Astrocyte of the cerebellum (primary cell): ENCODE measurements around the gene F5.

Experiments used
- DNase-seq: peaks from one replicate; pipeline ENCODE4 v3.0.0-alpha.2; 2011; ENCODE audit warnings: low read depth
- H3K4me3 ChIP-seq: 2 replicates; pipeline ENCODE4 v1.5.1; 2011; ENCODE audit warnings: mild to moderate bottlenecking, low read depth, low read length, moderate library complexity
- in situ Hi-C: cut with HindIII; loops from 2 replicates; pipeline ENCODE4 v1.10.0; 2017; ENCODE audit warnings: low sequenced_read_pairs
- TF ChIP-seq, protein P1 (sequence below): IDR thresholded peaks from 2 replicates; pipeline ENCODE4 v1.5.1; 2012; ENCODE audit warnings: low read length, low read depth, moderate library complexity, mild to moderate bottlenecking; ENCODE audit errors: missing control alignments

The F5 gene

DNA sequence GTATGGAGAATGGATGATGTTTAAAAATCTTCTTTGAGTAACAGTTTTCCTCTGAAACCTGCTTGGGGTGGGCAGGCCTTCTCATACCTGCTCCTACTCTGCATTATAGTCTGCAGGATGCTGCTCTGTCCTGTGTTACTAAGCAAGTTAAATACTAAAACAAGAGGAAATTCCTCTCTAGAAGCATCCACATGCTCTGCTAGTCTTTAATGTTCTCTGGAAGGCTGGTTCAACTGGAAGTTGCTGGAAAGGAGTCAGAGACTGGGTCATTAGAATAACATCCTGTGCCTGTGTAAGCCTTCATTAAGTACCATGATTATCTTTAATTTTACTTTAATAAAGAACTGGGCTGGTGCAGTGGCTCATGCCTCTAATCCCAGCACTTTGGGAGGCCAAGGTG is 37.8 kb upstream of the F5 start:
- in situ Hi-C loops, result no loop called here
- TF ChIP-seq, protein P1, sequence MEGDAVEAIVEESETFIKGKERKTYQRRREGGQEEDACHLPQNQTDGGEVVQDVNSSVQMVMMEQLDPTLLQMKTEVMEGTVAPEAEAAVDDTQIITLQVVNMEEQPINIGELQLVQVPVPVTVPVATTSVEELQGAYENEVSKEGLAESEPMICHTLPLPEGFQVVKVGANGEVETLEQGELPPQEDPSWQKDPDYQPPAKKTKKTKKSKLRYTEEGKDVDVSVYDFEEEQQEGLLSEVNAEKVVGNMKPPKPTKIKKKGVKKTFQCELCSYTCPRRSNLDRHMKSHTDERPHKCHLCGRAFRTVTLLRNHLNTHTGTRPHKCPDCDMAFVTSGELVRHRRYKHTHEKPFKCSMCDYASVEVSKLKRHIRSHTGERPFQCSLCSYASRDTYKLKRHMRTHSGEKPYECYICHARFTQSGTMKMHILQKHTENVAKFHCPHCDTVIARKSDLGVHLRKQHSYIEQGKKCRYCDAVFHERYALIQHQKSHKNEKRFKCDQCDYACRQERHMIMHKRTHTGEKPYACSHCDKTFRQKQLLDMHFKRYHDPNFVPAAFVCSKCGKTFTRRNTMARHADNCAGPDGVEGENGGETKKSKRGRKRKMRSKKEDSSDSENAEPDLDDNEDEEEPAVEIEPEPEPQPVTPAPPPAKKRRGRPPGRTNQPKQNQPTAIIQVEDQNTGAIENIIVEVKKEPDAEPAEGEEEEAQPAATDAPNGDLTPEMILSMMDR, result no peak

DNA sequence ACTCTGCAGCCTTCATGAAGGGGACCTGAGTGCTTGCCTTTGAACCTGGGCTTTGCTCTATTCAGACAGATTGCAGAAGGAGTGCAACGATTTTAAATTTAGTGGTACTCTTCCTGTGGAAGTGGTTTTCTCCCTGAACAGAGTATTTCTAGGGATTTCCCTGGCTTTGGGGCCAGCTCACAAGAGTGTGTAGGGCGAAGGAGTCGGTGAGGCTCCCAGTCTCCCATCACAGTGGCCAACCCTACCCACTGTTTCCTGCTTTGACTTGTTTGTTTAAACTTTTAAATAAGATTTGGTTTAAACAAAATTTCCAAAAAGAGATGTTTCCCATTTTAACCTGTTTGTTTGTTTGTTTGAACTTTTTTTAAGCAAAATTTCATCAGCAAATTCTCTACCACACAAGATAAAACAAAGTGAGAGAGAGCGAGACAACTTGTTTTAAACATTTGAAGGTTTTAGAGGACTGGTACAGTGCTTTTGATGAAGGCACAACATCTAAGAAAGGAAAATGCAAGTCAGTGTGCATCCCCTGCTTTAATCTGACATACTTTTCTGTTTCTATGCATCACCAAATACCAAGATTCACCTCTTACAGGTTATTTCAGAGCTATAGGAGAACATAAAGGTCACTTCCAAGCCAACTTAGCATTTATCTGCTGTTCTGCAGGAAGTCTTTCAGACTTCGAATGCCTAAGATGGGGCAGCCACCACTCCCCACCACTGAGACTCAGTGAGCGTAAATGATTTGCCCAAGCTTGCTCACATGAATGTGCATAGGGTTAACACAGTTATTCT is 37.0 kb upstream of the F5 start:
- TF ChIP-seq, protein P1, result no peak
- in situ Hi-C loops, result no loop called here
- DNase-seq, result no peak
- no peak overlapping the region for H3K4me3 ChIP-seq

More for the DNA sequence above, 37.8 kb upstream of the F5 start:
- H3K4me3 ChIP-seq, result no peak overlapping the region
- no peak for DNase-seq

DNA sequence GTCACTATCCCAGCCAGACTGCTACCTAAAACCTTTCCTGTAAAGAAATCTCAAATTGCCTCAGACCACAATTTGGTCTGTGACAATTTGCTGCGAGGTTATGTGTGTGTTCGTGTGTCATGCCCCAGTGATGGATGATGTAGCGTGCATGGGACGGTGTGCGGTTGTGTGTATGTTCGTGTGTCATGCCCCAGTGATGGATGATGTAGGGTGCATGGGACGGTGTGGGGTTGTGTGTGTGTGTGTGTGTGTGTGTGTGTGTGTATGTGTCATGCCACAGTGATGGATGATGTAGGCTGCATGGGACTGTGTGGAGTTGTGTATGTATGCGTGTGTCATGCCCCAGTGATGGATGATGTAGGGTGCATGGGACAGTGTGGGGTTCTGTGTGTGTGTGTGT is 34.3 kb upstream of the F5 start:
- TF ChIP-seq, protein P1, result no peak
- in situ Hi-C loops, result no loop called here
- H3K4me3 ChIP-seq, result no peak overlapping the region
- DNase-seq, result no peak

DNA sequence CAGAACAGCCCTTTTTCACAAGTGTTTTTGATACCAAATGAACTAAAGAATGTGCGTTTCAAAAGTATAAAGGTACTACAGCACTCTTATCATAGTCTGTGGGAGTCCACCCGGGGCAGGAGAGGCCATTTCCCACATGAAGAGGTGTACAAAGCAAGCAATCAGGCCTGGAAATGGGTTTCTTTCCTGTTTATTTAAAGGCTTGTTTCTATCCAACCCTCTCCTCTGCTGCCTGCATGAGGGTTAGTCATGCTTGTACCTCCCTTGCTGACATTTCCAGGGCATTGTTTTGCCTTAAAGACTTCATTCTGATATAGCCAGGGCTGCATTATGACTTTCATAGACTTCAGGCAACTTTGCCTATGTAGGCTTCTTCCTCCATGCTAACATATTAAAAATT is 32.1 kb upstream of the F5 start:
- H3K4me3 ChIP-seq, result no peak overlapping the region
- TF ChIP-seq, protein P1, result no peak
- in situ Hi-C loops, result no loop called here
- DNase-seq, result no peak

DNA sequence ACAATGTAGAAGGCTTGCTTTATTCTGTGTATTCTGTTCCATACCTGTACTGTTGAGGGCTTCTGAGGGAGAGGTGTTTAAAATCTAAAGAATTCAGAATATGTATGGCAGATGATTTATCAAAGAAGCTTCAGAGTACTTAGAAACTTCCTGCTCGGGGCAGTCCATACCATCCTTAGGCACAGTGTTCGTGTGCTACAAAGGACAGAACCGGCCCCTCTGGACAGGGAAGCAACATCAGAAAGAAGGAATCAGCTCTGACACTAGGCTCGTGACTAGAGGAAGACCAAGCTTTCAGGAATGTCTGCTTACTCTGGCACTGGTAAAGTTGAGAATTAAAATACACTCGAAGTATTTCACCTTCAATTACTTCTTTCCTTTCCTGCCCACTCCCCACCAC is 29.5 kb upstream of the F5 start:
- H3K4me3 ChIP-seq, result no peak overlapping the region
- TF ChIP-seq, protein P1, result no peak
- in situ Hi-C loops, result no loop called here
- DNase-seq, result no peak

DNA sequence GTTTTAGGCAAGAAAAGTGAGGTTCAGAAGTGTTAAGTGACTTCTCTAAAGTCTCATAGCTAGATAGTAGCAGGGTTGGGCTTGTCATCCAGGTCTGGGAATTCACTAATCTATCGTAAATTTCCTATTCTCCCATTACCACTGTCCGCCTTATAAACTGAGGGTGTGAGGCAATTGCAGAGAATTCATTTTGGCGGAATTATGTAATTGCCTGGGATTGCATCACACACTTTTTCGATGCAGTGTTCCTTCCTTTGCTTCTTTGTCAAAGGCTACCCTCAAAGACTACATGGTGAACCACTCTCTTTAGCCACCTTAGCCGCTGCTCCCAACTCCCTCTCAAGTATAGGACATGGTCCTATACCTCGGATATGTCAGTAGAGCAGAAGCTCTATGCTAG is 24.6 kb upstream of the F5 start:
- no peak for DNase-seq
- no peak overlapping the region for H3K4me3 ChIP-seq
- in situ Hi-C loops, result no loop called here
- TF ChIP-seq, protein P1, result no peak

DNA sequence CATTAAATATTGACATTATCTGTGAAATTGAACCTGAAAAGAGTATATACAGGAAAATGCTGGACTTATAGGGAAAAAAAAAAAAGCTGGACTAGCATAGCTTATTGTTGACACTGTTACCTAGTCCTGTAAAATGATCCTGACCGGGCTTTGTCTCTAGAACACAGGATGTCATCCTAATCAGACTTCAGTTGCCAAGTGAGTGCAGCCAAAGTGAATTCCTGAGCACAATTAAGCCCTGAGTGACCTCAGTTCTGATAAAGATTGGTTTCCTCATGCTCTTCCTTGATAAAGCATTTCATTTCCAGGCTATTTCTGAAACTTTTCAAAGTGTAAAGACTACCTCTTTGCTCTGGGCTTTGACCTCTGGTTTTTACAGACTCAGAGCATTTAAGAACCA is 23.8 kb upstream of the F5 start:
- H3K4me3 ChIP-seq, result no peak overlapping the region
- TF ChIP-seq, protein P1, result no peak
- in situ Hi-C loops, result no loop called here
- DNase-seq, result no peak
